HepG2 (cell line): ENCODE results near the gene FCGR1A. TPM values are rescaled to one million over a fixed set of nuclear protein-coding genes. Genes with fewer than 3 reads are reported as not detected.
"Not testable (repeated sequence)": the region's sequence is repeated elsewhere in the genome, so short reads cannot be mapped to it uniquely, and the experiment has no call there.

Experiments used
- ATAC-seq: fragments of 200-7000 bp; cut with Tn5 transposase; 3 replicates; pipeline ENCODE4 v1.9.1; 2020; ENCODE audit warnings: mild to moderate bottlenecking, moderate library complexity
- BruUV-seq: library from RNA; stranded (reverse); fragments of 400-500 nt; replicated peaks from 2 replicates; lab custom pipeline; 2021; lab: Mats Ljungman, UMichigan
- CTCF ChIA-PET: fragments of 300-600 bp; formaldehyde crosslinking; extraction: SDS; loops from one replicate; lab custom pipeline; 2021; ENCODE audit warnings: low total read pairs, inconsistent platforms, low intra/inter-chr PET ratio; lab: Yijun Ruan, JAX
- POLR2A ChIA-PET: fragments of 350-600 bp; sonication (Branson Sonifier 250); formaldehyde crosslinking; loops from one replicate; lab custom pipeline; 2020; ENCODE audit warnings: antibody characterized with exemption, inconsistent platforms; lab: Yijun Ruan, JAX
- DNase-seq: peaks from one replicate; pipeline ENCODE4 v3.0.0-alpha.2; 2015; ENCODE audit warnings: low spot score
- FAIRE-seq: peaks from 3 replicates; lab custom pipeline; 2011; peaks lifted over from hg19 to GRCh38; lab: Jason Lieb, UNC
- H2AFZ ChIP-seq: one replicate; pipeline ENCODE4 v1.6.1; 2011; ENCODE audit warnings: low read length, inconsistent platforms
- H3K27ac ChIP-seq: fragments of 300-600 bp; 3 replicates; pipeline ENCODE4 v1.8.0; 2011; ENCODE audit warnings: mixed run types, mild to moderate bottlenecking, mixed read lengths, low read length, inconsistent platforms; ENCODE audit not compliant: insufficient read depth; ENCODE audit errors: extremely low read length
- H3K27me3 ChIP-seq, 2 experiments: fragments of 200-600 bp in 1 of 2; 2 replicates in 1 of 2; 3 replicates in 1 of 2; pipeline versions ENCODE4 v1.6.0 to v1.8.0; 2011; ENCODE audit warnings: low read length in 2 of 2, mild to moderate bottlenecking in 2 of 2, moderate library complexity in 2 of 2, inconsistent platforms in 1 of 2; ENCODE audit not compliant: insufficient read depth in 2 of 2, control insufficient read depth in 1 of 2
- H3K36me3 ChIP-seq, 2 experiments: fragments of 200-600 bp in 1 of 2; replicated peaks in 1 of 2; 2 replicates in 1 of 2; 3 replicates in 1 of 2; pipeline versions ENCODE4 v1.5.1 to v1.8.0; 2011; ENCODE audit warnings: low read length in 2 of 2, inconsistent platforms in 1 of 2; ENCODE audit not compliant: insufficient read depth in 2 of 2, control insufficient read depth in 1 of 2
- H3K4me1 ChIP-seq: 2 replicates; pipeline ENCODE4 v1.5.1; 2012; ENCODE audit warnings: low read length, inconsistent platforms; ENCODE audit not compliant: insufficient read depth
- H3K4me2 ChIP-seq: 2 replicates; pipeline ENCODE4 v1.6.0; 2011; ENCODE audit warnings: low read depth, low read length, inconsistent platforms
- H3K4me3 ChIP-seq, 3 experiments: fragments of 200-600 bp in 1 of 3; sonication (generic), shearing (Covaris generic) in 1 of 3; replicated peaks in 1 of 3; 2 replicates each; pipeline ENCODE4 v1.5.1; 2011 to 2016; ENCODE audit warnings: low read length in 3 of 3, inconsistent platforms in 2 of 3, low read depth in 2 of 3, mild to moderate bottlenecking in 2 of 3, control low read depth in 1 of 3, mixed read lengths in 1 of 3; ENCODE audit not compliant: insufficient read depth in 1 of 3
- H3K79me2 ChIP-seq: one replicate; pipeline ENCODE4 v1.6.1; 2011; ENCODE audit warnings: low read length, inconsistent platforms; ENCODE audit not compliant: insufficient read depth
- H3K9ac ChIP-seq: 2 replicates; pipeline ENCODE4 v1.6.0; 2011; ENCODE audit warnings: mild to moderate bottlenecking, low read depth, low read length, inconsistent platforms; ENCODE audit not compliant: insufficient read depth
- H3K9me3 ChIP-seq: 2 replicates; pipeline ENCODE4 v1.5.1; 2012; ENCODE audit warnings: mild to moderate bottlenecking, low read length
- H4K20me1 ChIP-seq: 2 replicates; pipeline ENCODE4 v1.6.0; 2011; ENCODE audit warnings: inconsistent platforms, mild to moderate bottlenecking, low read length, moderate library complexity; ENCODE audit not compliant: insufficient read depth
- WGBS: methylation state at CpG from one replicate; pipeline ENCODE4 v1.1.6; 2017; ENCODE audit warnings: low lambda C conversion rate; 5-methylcytosine and 5-hydroxymethylcytosine counted together
- in situ Hi-C: cut with HindIII; loops from 2 replicates; pipeline ENCODE4 v1.10.0; 2017; ENCODE audit warnings: low pct_unique_long_range_greater_than_20kb; ENCODE audit not compliant: extremely low pct_ligation_motif_present
- intact Hi-C: fragments of 100-400 bp; cut with micrococcal nuclease; formaldehyde crosslinking; loops from one replicate; pipeline ENCODE4 v1.10.0; 2022; ENCODE audit not compliant: unreplicated experiment
- polyA plus RNA-seq, 8 experiments: library from polyadenylated mRNA; depleted of rRNA in 3 of 8; stranded (reverse) in 7 of 8; unstranded in 1 of 8; fragments of >200 nt; fragmentation: Illumina TruSeq in 4 of 8; extraction: Trizol in 4 of 8; gene quantifications; 2 replicates each; pipeline versions ENCODE4 v1.2.1 to v1.2.3, GENCODE V29; 2011 to 2016; ENCODE audit warnings: low read depth in 4 of 8, missing spikeins in 1 of 8, mixed read lengths in 1 of 8; ENCODE audit not compliant: insufficient read depth in 1 of 8
- total RNA-seq, 5 experiments: library from RNA; depleted of rRNA; stranded (reverse); fragments of >200 nt; fragmentation: Illumina TruSeq; extraction: Trizol; gene quantifications; 2 replicates each; pipeline ENCODE4 v1.2.3, GENCODE V29; 2016; ENCODE audit warnings: low read depth in 1 of 5

FCGR1A gene
- total and polyA plus RNA-seq, 2 of the 13 experiments (the other 11 are each of a cell fraction or from before 2014, with no cell fraction given): not detected

DNA sequence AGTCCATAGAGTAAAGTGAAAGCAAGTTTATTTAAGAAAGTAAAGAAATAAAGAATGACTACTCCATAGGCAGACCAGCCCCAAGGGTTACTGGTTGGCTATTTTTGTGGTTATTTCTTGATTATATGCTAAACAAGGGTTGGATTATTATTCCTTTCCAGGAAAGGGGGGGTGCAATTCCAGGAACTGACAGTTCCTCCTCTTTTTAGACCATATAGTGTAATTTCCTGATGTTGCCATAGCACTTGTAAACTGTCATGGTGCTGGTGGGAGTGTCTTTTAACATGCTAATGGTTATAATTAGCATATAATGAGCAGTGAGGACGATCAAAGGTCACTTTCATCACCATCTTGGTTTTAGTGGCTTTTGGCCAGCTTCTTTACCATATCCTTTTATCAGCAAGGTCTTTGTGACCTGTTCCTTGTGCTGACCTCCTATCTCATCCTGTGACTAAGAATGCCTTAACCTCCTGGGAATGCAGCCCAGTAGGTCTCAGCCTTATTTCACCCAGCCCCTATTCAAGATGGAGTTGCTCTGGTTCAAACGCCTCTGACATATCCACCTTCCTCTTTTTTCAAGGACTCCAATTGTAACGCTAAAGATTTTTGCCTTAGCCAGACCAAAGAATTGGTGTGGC lies 6.9 kb upstream of the FCGR1A start:
- H3K4me2 ChIP-seq, DNase-seq, H3K27me3 ChIP-seq, BruUV-seq, FAIRE-seq, H3K27ac ChIP-seq, intact Hi-C loops, CTCF ChIA-PET, H3K4me3 ChIP-seq, H3K79me2 ChIP-seq, POLR2A ChIA-PET, H3K9me3 ChIP-seq, H3K36me3 ChIP-seq, in situ Hi-C loops, H4K20me1 ChIP-seq, H3K4me1 ChIP-seq, ATAC-seq, H3K9ac ChIP-seq, H2AFZ ChIP-seq: not testable (repeated sequence)
- 0% methylated on average over 1 of the region's 3 CpGs for WGBS

DNA sequence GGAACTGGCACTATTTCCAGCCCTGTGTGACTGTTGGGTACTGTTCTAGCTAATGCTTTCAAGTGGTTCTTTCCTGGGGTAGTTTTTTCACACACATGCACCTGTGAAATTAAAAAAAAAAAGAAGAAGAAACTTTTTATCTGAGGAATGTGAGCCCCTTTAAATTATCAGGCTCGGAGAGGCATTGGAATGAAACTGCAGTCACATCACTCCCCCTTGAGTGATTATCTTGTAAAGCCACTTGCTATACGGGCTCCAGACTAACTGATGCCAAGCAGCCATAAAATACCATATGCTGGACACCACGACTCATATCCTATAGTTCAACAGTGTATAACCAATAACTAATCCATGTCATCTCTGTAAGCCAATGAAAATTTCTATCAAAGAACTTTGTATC lies 5.4 kb upstream of the FCGR1A start:
- BruUV-seq, ATAC-seq, H3K27ac ChIP-seq, H3K9me3 ChIP-seq, DNase-seq, H3K9ac ChIP-seq, POLR2A ChIA-PET, in situ Hi-C loops, intact Hi-C loops, CTCF ChIA-PET, H3K4me2 ChIP-seq, FAIRE-seq, H3K27me3 ChIP-seq, H3K4me3 ChIP-seq, H2AFZ ChIP-seq, H3K36me3 ChIP-seq, H3K4me1 ChIP-seq, H4K20me1 ChIP-seq, H3K79me2 ChIP-seq: not testable (repeated sequence)
- WGBS: 0% methylated on average over 2 of the region's 3 CpGs

DNA sequence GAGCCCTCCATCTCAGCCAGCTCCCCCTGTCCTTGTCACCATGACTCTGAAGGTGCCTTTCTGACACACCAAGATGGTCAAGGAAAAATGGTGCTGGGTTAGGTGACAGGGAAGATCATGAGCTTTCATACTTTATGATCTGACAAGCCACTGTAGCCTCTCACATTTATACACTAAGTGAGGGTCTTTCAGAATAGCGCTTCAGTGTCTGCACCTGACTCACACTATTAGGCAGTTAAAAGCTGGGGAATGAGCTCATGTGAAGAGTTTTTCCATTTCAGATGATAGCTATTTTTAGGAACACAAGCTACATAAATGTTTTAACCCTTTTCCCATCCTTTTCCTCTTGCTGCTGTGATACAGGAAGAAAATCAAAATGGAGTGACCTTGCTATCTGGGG lies 4.2 kb upstream of the FCGR1A start:
- H3K36me3 ChIP-seq, H4K20me1 ChIP-seq, FAIRE-seq, H3K9me3 ChIP-seq, H3K27me3 ChIP-seq, in situ Hi-C loops, intact Hi-C loops, H2AFZ ChIP-seq, H3K27ac ChIP-seq, ATAC-seq, CTCF ChIA-PET, POLR2A ChIA-PET, H3K9ac ChIP-seq, H3K4me2 ChIP-seq, H3K4me1 ChIP-seq, H3K79me2 ChIP-seq, BruUV-seq, DNase-seq, H3K4me3 ChIP-seq: not testable (repeated sequence)
- 100% methylated on average over 1 of the region's 1 CpG for WGBS

DNA sequence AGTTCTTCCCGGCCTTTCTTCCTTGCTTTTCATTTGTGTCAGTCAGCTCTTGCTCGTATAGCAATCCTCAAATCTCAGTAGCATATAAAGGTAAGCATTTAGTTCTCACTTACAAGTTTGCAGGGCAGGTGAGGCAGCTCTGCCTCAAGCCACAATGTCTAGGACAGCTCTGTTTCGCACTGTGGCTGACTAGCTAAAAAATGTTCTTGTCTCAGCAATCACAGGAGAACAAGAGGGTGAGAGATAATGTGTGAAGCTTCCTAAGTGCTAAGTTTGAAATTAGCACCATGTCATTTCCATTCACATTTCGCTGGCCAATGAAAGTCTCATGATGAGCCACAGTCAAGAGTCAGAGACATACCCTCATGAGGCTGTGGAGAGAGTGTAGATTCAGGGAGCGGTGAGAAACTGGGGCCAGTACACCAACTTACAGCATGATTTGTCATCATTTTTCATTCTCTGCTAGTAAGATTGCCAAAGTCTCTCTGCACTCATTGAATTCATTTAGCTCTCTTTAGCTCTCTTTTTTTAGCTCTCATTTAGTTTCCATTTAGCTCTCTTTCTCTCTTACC lies 995 bp upstream of the FCGR1A start:
- in situ Hi-C loops, POLR2A ChIA-PET, intact Hi-C loops, H2AFZ ChIP-seq, H3K9me3 ChIP-seq, FAIRE-seq, H3K4me2 ChIP-seq, H3K4me1 ChIP-seq, H3K27ac ChIP-seq, CTCF ChIA-PET, H3K4me3 ChIP-seq, DNase-seq, H3K9ac ChIP-seq, ATAC-seq, H3K36me3 ChIP-seq, H3K79me2 ChIP-seq, H3K27me3 ChIP-seq, H4K20me1 ChIP-seq, BruUV-seq: not testable (repeated sequence)
- WGBS: 12% methylated on average over 5 of the region's 5 CpGs
